Measurements from ENCODE around the gene MRPS7. TPM values are rescaled to one million over a fixed set of nuclear protein-coding genes. Genes with fewer than 3 reads are reported as not detected.

Gene MRPS7
- total RNA-seq, 1 experiment from 2014 or later: 94.7 TPM

DNA sequence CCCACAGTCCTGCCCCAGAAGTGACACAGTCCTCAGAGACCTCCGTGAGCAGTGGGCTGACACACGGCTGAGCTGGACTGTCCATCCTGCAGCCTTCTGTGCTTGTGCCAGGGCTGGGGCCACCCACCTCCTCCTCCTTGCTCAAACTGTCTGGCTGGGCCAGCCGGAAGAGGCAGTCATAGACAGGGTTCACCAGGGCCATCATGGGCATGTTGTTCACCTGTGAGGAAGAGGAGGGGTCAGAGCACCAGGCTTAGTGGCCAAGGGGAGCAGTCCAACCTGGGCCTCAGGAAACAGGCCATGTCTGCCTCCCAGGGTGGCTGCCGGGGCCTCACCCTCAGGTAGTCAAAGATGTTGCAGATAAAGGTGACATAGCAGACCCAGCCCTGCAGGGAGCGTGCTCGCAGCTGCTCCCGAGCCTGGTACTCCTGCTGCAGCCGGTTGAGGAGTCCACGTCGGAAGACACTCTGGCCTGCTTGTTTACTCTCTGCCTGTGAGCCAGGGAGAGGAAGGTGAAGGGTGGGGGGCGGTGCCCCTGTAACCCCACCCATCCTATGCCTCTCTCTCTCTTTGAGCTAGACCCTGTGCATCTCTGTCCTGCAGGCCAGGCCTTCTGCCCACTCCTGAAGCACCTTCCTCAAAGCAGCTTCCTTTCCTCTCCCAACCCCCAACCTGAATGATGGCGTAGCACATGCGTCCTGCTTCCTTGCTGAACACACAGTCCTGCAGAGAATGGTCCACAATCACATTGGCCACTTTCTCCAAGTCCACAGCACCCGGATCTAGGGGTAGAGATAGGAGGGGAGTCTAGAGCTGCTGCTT lies 5.9 kb downstream of the MRPS7 start (continued):
- TF ChIP-seq, protein P1, sequence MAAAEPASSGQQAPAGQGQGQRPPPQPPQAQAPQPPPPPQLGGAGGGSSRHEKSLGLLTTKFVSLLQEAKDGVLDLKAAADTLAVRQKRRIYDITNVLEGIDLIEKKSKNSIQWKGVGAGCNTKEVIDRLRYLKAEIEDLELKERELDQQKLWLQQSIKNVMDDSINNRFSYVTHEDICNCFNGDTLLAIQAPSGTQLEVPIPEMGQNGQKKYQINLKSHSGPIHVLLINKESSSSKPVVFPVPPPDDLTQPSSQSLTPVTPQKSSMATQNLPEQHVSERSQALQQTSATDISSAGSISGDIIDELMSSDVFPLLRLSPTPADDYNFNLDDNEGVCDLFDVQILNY (CRISPR knock-in tag; IDR thresholded peaks at IDR 0.05): 0 out of 2 replicates have a peak, but pooled peaks have one; percentile 41
- TF ChIP-seq, protein P2, sequence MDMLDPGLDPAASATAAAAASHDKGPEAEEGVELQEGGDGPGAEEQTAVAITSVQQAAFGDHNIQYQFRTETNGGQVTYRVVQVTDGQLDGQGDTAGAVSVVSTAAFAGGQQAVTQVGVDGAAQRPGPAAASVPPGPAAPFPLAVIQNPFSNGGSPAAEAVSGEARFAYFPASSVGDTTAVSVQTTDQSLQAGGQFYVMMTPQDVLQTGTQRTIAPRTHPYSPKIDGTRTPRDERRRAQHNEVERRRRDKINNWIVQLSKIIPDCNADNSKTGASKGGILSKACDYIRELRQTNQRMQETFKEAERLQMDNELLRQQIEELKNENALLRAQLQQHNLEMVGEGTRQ (CRISPR knock-in tag; IDR thresholded peaks at IDR 0.05): no peak
- no peak for TF ChIP-seq CREB1 (CRISPR knock-in tag; IDR thresholded peaks at IDR 0.05)
- no peak for TF ChIP-seq JUN (CRISPR knock-in tag; IDR thresholded peaks at IDR 0.05)
- peak; percentile 83; the same call in 1 of the 2 replicates for TF ChIP-seq FOXK1 (CRISPR knock-in tag; IDR thresholded peaks at IDR 0.05)
- 0 out of 2 replicates have a peak, but pooled peaks have one; percentile 34 for TF ChIP-seq ATF1 (CRISPR knock-in tag; IDR thresholded peaks at IDR 0.05)
- TF ChIP-seq MYBL2 (CRISPR knock-in tag; IDR thresholded peaks at IDR 0.05): no peak
- TF ChIP-seq PRRX2 (CRISPR knock-in tag; IDR thresholded peaks at IDR 0.05): no peak
- TF ChIP-seq, protein P3, sequence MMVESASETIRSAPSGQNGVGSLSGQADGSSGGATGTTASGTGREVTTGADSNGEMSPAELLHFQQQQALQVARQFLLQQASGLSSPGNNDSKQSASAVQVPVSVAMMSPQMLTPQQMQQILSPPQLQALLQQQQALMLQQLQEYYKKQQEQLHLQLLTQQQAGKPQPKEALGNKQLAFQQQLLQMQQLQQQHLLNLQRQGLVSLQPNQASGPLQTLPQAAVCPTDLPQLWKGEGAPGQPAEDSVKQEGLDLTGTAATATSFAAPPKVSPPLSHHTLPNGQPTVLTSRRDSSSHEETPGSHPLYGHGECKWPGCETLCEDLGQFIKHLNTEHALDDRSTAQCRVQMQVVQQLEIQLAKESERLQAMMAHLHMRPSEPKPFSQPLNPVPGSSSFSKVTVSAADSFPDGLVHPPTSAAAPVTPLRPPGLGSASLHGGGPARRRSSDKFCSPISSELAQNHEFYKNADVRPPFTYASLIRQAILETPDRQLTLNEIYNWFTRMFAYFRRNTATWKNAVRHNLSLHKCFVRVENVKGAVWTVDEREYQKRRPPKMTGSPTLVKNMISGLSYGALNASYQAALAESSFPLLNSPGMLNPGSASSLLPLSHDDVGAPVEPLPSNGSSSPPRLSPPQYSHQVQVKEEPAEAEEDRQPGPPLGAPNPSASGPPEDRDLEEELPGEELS (CRISPR knock-in tag; IDR thresholded peaks at IDR 0.05): no peak
- TF ChIP-seq, protein P4, sequence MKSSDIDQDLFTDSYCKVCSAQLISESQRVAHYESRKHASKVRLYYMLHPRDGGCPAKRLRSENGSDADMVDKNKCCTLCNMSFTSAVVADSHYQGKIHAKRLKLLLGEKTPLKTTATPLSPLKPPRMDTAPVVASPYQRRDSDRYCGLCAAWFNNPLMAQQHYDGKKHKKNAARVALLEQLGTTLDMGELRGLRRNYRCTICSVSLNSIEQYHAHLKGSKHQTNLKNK (CRISPR knock-in tag; IDR thresholded peaks at IDR 0.05): no peak
- no peak for TF ChIP-seq SOX15 (CRISPR knock-in tag; IDR thresholded peaks at IDR 0.05)
- TF ChIP-seq, protein P5, sequence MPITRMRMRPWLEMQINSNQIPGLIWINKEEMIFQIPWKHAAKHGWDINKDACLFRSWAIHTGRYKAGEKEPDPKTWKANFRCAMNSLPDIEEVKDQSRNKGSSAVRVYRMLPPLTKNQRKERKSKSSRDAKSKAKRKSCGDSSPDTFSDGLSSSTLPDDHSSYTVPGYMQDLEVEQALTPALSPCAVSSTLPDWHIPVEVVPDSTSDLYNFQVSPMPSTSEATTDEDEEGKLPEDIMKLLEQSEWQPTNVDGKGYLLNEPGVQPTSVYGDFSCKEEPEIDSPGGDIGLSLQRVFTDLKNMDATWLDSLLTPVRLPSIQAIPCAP (CRISPR knock-in tag; IDR thresholded peaks at IDR 0.05): no peak
- TF ChIP-seq GRHL2 (CRISPR knock-in tag; IDR thresholded peaks at IDR 0.05; ENCODE audit: insufficient replicate concordance, severe bottlenecking): no peak
- TF ChIP-seq ZBTB21 (CRISPR knock-in tag; IDR thresholded peaks at IDR 0.05; ENCODE audit: borderline replicate concordance): no peak
- TF ChIP-seq NFE2L1 (CRISPR knock-in tag; IDR thresholded peaks at IDR 0.05): 0 out of 2 replicates have a peak, but pooled peaks have one; percentile 10
- TF ChIP-seq TEAD4 (CRISPR knock-in tag; IDR thresholded peaks at IDR 0.05): no peak
- TF ChIP-seq, protein P6, sequence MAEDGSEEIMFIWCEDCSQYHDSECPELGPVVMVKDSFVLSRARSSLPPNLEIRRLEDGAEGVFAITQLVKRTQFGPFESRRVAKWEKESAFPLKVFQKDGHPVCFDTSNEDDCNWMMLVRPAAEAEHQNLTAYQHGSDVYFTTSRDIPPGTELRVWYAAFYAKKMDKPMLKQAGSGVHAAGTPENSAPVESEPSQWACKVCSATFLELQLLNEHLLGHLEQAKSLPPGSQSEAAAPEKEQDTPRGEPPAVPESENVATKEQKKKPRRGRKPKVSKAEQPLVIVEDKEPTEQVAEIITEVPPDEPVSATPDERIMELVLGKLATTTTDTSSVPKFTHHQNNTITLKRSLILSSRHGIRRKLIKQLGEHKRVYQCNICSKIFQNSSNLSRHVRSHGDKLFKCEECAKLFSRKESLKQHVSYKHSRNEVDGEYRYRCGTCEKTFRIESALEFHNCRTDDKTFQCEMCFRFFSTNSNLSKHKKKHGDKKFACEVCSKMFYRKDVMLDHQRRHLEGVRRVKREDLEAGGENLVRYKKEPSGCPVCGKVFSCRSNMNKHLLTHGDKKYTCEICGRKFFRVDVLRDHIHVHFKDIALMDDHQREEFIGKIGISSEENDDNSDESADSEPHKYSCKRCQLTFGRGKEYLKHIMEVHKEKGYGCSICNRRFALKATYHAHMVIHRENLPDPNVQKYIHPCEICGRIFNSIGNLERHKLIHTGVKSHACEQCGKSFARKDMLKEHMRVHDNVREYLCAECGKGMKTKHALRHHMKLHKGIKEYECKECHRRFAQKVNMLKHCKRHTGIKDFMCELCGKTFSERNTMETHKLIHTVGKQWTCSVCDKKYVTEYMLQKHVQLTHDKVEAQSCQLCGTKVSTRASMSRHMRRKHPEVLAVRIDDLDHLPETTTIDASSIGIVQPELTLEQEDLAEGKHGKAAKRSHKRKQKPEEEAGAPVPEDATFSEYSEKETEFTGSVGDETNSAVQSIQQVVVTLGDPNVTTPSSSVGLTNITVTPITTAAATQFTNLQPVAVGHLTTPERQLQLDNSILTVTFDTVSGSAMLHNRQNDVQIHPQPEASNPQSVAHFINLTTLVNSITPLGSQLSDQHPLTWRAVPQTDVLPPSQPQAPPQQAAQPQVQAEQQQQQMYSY (CRISPR knock-in tag; IDR thresholded peaks at IDR 0.05): no peak
- no peak for TF ChIP-seq SP1 (CRISPR knock-in tag; conservative IDR thresholded peaks at IDR 0.05)
- TF ChIP-seq ZNF138 (CRISPR knock-in tag; conservative IDR thresholded peaks at IDR 0.05): no peak
- TF ChIP-seq NFATC4 (CRISPR knock-in tag; IDR thresholded peaks at IDR 0.05): no peak
- TF ChIP-seq ZNF396 (CRISPR knock-in tag; IDR thresholded peaks at IDR 0.05; ENCODE audit: borderline replicate concordance): no peak
- TF ChIP-seq ZNF232 (CRISPR knock-in tag; IDR thresholded peaks at IDR 0.05): no peak
- TF ChIP-seq ZNF416 (CRISPR knock-in tag; IDR thresholded peaks at IDR 0.05): no peak
- TF ChIP-seq SMAD4 (CRISPR knock-in tag; IDR thresholded peaks at IDR 0.05): no peak
- TF ChIP-seq TCF7 (CRISPR knock-in tag; IDR thresholded peaks at IDR 0.05; ENCODE audit: low read depth): no peak
- TF ChIP-seq, protein P7, sequence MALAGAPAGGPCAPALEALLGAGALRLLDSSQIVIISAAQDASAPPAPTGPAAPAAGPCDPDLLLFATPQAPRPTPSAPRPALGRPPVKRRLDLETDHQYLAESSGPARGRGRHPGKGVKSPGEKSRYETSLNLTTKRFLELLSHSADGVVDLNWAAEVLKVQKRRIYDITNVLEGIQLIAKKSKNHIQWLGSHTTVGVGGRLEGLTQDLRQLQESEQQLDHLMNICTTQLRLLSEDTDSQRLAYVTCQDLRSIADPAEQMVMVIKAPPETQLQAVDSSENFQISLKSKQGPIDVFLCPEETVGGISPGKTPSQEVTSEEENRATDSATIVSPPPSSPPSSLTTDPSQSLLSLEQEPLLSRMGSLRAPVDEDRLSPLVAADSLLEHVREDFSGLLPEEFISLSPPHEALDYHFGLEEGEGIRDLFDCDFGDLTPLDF (CRISPR knock-in tag; IDR thresholded peaks at IDR 0.05): no peak
- no peak for TF ChIP-seq FOXP1 (CRISPR knock-in tag; IDR thresholded peaks at IDR 0.05; ENCODE audit: borderline replicate concordance)
- no peak for TF ChIP-seq MXD4 (CRISPR knock-in tag; IDR thresholded peaks at IDR 0.05; ENCODE audit: borderline replicate concordance)
- no peak for TF ChIP-seq ZNF219 (CRISPR knock-in tag; IDR thresholded peaks at IDR 0.05; ENCODE audit: borderline replicate concordance)
- TF ChIP-seq, protein P8, sequence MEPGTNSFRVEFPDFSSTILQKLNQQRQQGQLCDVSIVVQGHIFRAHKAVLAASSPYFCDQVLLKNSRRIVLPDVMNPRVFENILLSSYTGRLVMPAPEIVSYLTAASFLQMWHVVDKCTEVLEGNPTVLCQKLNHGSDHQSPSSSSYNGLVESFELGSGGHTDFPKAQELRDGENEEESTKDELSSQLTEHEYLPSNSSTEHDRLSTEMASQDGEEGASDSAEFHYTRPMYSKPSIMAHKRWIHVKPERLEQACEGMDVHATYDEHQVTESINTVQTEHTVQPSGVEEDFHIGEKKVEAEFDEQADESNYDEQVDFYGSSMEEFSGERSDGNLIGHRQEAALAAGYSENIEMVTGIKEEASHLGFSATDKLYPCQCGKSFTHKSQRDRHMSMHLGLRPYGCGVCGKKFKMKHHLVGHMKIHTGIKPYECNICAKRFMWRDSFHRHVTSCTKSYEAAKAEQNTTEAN (CRISPR knock-in tag; IDR thresholded peaks at IDR 0.05): no peak
